GM18861 (cell line): ENCODE results near the gene DR1.
"Not testable (repeated sequence)": the region's sequence is repeated elsewhere in the genome, so short reads cannot be mapped to it uniquely, and the experiment has no call there.

Source experiments
- ATAC-seq: cut with Tn5 transposase; IDR thresholded peaks from one replicate; pipeline ENCODE4 v1.9.1; 2021; ENCODE audit not compliant: unreplicated experiment

DR1 gene

GRCh38 chr1:93374334-93375106 lies 28.8 kb downstream of the DR1 start:
- no peak for ATAC-seq

GRCh38 chr1:93384656-93385055 lies 38.9 kb downstream of the DR1 start:
- ATAC-seq: no peak

GRCh38 chr1:93386268-93386667 lies 40.6 kb downstream of the DR1 start:
- ATAC-seq: not testable (repeated sequence)

- ATAC-seq: no peak
Observed at GRCh38 chr1:93394514-93394913, 48.8 kb downstream of the DR1 start.

GRCh38 chr1:93395195-93395594 lies 49.5 kb downstream of the DR1 start:
- ATAC-seq: no peak

GRCh38 chr1:93399781-93400180 lies 54.1 kb downstream of the DR1 start:
- no peak for ATAC-seq

- no peak for ATAC-seq
Observed at GRCh38 chr1:93408203-93408602, 62.5 kb downstream of the DR1 start.

- no peak for ATAC-seq
Observed at GRCh38 chr1:93411000-93411399, 65.3 kb downstream of the DR1 start.

GRCh38 chr1:93414749-93415148 lies 69.0 kb downstream of the DR1 start:
- ATAC-seq: no peak

- no peak for ATAC-seq
Observed at GRCh38 chr1:93415296-93415695, 69.6 kb downstream of the DR1 start.

GRCh38 chr1:93416183-93416582 lies 70.5 kb downstream of the DR1 start:
- ATAC-seq: no peak
